CMK (cell line): ENCODE data around the gene PRRT1.
A peak's percentile ranks its signal among the peaks of the same experiment; 100 is the strongest.
"Not testable (repeated sequence)": the region's sequence is repeated elsewhere in the genome, so short reads cannot be mapped to it uniquely, and the experiment has no call there.

ENCODE experiments used
- DNase-seq: peaks from one replicate; pipeline ENCODE4 v3.0.0-alpha.2; 2010; ENCODE audit warnings: low read depth

The PRRT1 gene

GRCh38 chr6:32187725-32188380 lies 36.1 kb upstream of the PRRT1 start:
- DNase-seq = not testable (repeated sequence)

- no peak for DNase-seq
Measured at GRCh38 chr6:32187009-32187709, 35.4 kb upstream of the PRRT1 start.

DNA sequence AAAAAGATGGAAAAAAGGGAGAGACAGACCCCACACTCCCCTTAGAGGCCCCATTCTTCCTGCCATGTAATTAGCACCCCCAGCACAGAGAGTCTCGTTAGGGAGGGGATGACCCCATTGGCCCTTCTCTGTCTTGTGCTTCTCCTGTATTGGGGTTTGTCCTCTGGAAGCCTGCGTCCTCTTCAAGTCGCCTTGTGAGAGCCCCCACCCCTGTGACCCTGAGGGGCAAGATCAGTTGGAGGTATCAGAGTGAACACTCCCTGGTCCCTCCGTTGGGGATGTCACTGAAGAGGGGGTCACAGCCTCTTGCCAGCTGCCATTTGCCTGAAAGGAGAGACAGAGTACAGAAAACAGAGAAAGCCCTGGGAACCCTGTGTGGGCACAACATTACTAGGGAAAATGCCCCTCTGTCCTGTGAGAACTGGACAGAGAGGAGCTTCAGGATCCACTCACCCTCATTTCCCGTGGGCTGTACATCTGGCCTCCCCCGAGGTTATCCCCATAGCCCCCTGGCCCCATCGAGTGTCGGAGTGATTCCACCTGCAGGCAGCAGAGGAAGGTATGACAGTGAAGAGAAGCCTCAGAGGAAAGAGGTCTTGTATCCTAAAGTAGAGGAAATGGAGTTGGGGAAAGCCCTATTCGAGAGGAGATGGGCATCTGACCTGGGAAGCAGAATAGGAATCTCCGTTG lies 34.6 kb upstream of the PRRT1 start:
- not testable (repeated sequence) for DNase-seq

- not testable (repeated sequence) for DNase-seq
Measured at GRCh38 chr6:32185681-32186131, 34.0 kb upstream of the PRRT1 start.

GRCh38 chr6:32184084-32184640 lies 32.4 kb upstream of the PRRT1 start, which contains the start of gene AGER:
Gene AGER, minus strand, starts transcription at chr6:32184253. Its CDS starts 31 bp downstream, at chr6:32184222.
- no peak for DNase-seq

GRCh38 chr6:32183483-32184083 lies 31.8 kb upstream of the PRRT1 start:
- no peak for DNase-seq

DNA sequence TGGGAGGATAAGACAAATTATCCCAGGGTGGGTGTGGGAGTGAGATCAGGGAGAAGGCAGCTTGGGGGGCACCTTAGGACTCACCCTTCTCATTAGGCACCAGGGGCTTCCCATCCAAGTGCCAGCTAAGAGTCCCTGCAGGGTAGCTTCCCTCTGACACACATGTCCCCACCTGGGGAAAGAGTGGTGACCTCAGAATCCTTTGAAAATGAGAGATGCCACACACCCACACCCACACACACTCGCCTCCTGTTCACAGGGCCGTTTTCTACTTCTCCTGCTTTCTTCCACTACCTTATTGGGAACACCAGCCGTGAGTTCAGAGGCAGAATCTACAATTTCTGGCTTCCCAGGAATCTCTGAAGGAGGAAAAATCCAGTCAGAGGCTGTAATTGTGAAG lies 31.3 kb upstream of the PRRT1 start:
- DNase-seq = no peak

DNA sequence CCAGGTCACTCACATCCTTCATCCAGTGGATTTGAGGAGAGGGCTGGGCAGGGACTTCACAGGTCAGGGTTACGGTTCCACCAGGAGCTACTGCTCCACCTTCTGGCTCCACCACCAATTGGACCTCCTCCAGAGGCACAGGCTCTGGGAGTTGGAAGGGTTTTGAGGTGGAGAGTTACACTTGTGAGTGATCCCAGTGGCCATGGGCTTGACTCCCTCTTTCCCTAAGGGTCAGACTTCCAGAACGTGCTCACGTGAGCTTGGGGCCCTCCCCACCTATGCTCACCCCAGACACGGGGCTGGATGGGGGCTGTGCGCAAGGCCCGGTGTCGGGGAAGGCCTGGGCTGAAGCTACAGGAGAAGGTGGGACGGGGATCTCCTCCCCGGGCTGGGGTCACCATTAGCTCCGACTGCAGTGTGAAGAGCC lies 30.8 kb upstream of the PRRT1 start:
- no peak for DNase-seq

- DNase-seq = no peak
Measured at GRCh38 chr6:32181915-32182529, 30.3 kb upstream of the PRRT1 start.

DNA sequence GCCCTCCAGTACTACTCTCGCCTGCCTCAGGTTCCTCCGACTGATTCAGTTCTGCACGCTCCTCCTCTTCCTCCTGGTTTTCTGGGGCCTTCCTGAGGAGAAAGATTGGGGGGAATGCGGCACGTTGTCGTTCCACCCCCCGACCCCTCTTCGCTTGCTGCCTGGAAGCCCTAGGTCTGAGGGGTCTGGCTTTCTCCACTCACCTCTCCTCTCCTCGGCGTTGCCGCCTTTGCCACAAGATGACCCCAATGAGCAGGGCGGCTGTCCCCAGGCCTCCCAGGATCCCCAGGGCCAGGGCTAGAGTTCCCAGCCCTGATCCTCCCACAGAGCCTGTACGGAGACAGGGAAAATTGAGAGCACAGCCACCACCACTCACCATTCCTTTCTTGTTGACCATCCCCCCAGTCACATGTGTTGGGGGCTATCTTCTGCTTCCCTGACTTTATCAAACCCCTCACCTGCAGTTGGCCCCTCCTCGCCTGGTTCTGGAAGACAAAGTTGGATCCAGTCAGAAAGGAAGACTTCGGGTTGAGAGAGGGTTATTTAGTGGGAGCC lies 29.5 kb upstream of the PRRT1 start:
- DNase-seq = no peak

GRCh38 chr6:32179766-32180405 lies 28.1 kb upstream of the PRRT1 start:
- DNase-seq = no peak

- no peak for DNase-seq
Measured at GRCh38 chr6:32178547-32179440, 27.1 kb upstream of the PRRT1 start.

GRCh38 chr6:32177788-32178546 lies 26.2 kb upstream of the PRRT1 start, which contains the start of gene RNF5:
Gene RNF5, plus strand, starts transcription at chr6:32178405. Its CDS starts 107 bp downstream, at chr6:32178512.
- DNase-seq = peak; percentile 98

DNA sequence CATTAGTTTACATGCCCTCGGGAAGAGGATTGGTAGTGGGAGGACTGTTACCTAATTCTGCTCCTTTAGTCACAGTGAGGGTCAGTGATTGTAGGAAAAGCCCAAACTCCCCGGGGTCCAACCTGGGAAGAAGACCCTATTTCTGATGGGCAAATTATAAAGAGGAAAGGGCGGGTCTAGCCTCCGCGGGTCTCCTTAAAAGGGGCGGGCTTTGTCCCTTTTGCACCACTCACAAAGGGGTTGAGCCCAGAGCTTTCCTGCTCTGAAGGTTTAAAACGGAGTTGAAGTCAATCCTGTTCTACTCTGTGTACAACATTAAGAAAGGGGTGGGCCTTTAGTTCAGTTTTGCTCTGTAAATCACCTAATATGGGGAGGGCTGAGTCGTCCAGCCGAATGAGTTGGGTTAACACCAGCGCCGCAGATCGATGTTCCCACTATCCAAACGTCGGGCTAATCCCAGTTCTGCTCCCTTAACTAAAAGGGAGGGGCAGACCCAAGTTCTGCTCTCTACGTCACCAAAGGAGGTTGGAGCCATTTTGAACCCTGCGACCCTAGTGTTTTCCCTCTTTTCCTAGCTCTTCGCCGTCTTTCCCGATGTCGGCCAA lies 25.5 kb upstream of the PRRT1 start:
- DNase-seq = no peak

DNA sequence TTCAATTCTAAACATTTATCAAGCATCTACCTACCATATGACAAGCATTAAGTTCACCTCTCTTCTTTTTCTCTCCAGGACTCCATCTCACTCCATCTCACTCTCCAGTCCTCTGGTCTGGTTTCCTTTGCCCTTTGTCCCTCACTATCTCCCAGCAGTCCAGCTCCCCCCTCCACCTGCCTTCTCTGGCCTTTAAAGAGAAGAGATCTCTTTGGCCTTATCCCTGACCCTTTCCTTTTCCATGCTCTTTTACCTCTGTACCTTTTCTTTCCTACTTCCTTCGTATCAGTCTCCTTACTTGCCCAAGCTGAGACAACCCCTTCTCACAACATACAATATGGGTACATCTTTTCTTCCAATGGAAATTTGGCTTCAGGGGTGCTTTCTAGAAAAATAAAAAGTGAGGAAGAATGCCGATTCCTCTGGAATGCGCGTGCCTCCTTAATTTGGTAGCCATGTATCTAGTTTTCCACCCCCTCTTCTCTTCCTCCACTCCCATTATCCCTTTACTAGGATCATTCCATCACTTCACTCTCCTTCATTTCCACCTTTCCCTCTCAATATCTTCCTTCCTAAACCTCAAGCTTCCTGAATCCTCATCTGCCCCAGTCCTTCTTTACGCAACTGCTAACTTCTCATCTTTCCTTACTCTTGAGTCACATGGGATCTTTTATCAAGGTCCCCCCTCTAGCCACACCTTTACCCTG lies 24.9 kb upstream of the PRRT1 start:
- DNase-seq = no peak

- peak; percentile 75 for DNase-seq
Measured at GRCh38 chr6:32175711-32176475, 24.2 kb upstream of the PRRT1 start, which contains the start of gene AGPAT1. Gene AGPAT1, minus strand, starts transcription at chr6:32176084. Its CDS starts 4,588 bp downstream, at chr6:32171496.

DNA sequence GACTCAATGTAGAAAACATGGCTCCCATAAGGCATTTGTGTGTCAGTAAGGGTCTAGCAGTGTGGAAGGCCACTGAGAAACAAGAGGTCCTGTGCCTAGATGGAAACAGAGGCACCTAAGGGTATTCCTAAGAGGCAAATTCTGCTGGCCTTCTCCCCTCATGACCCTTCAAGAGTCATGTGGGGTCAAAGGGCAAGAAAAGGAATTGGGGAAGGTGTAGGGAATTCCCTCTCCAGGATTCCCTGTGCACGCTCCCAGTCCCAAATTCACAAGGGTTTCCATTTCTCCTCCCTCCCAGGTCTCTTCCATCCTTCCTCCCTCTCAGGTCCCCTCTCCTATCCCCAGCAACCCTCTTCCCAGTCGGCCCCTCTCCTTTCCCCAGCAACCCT lies 23.6 kb upstream of the PRRT1 start:
- DNase-seq = no peak
